Measurements from ENCODE around the gene JAK1. TPM values are rescaled to one million over a fixed set of nuclear protein-coding genes. Genes with fewer than 3 reads are reported as not detected.

The JAK1 gene
- total and polyA plus RNA-seq, 2 experiments from 2014 or later: 24.9 to 41.3 TPM

GRCh38 chr1:64856553-64856952, 109.8 kb downstream of the JAK1 start:
- Histone ChIP-seq H3K27ac (no peak overlapping the region), H3K27me3 (no peaks in the 10 kb centered on the region), H3K4me1 (ENCODE audit: low read depth) (no peaks in the 10 kb centered on the region), H3K36me3 (peaks cover 15% of the 10 kb centered on the region), H3K4me3 (no peak overlapping the region), H3K9me3 (ENCODE audit: low read depth) (no peaks in the 10 kb centered on the region)
- peak in 1 of 2 donors; percentile 32 for DNase-seq (ENCODE audit: low read depth in 1 of 2, low spot score in 1 of 2)
- TF ChIP-seq, protein P1, sequence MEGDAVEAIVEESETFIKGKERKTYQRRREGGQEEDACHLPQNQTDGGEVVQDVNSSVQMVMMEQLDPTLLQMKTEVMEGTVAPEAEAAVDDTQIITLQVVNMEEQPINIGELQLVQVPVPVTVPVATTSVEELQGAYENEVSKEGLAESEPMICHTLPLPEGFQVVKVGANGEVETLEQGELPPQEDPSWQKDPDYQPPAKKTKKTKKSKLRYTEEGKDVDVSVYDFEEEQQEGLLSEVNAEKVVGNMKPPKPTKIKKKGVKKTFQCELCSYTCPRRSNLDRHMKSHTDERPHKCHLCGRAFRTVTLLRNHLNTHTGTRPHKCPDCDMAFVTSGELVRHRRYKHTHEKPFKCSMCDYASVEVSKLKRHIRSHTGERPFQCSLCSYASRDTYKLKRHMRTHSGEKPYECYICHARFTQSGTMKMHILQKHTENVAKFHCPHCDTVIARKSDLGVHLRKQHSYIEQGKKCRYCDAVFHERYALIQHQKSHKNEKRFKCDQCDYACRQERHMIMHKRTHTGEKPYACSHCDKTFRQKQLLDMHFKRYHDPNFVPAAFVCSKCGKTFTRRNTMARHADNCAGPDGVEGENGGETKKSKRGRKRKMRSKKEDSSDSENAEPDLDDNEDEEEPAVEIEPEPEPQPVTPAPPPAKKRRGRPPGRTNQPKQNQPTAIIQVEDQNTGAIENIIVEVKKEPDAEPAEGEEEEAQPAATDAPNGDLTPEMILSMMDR (IDR thresholded peaks at IDR 0.05; ENCODE audit: low read depth, low read length): no peak

GRCh38 chr1:64855557-64855956, 110.8 kb downstream of the JAK1 start:
- Histone ChIP-seq H3K4me1 (ENCODE audit: low read depth) (no peaks in the 10 kb centered on the region), H3K9me3 (ENCODE audit: low read depth) (no peaks in the 10 kb centered on the region), H3K4me3 (no peak overlapping the region), H3K36me3 (peaks cover 15% of the 10 kb centered on the region), H3K27me3 (no peaks in the 10 kb centered on the region), H3K27ac (no peak overlapping the region)
- DNase-seq (ENCODE audit: low read depth in 1 of 2, low spot score in 1 of 2): no peak
- TF ChIP-seq, protein P1 (IDR thresholded peaks at IDR 0.05; ENCODE audit: low read depth, low read length): no peak

- no peaks in the 10 kb centered on the region for H3K4me1 ChIP-seq (ENCODE audit: low read depth)
Measured at GRCh38 chr1:64854674-64855073, 111.7 kb downstream of the JAK1 start.

GRCh38 chr1:64851664-64852063, 114.7 kb downstream of the JAK1 start:
- Histone ChIP-seq H3K27me3 (no peaks in the 10 kb centered on the region), H3K27ac (no peak overlapping the region), H3K36me3 (no peaks in the 10 kb centered on the region), H3K4me1 (ENCODE audit: low read depth) (no peaks in the 10 kb centered on the region), H3K4me3 (no peak overlapping the region), H3K9me3 (ENCODE audit: low read depth) (no peaks in the 10 kb centered on the region)
- TF ChIP-seq, protein P1 (IDR thresholded peaks at IDR 0.05; ENCODE audit: low read depth, low read length): no peak
- DNase-seq (ENCODE audit: low read depth in 1 of 2, low spot score in 1 of 2): no peak

More at GRCh38 chr1:64854674-64855073, 111.7 kb downstream of the JAK1 start:
- Histone ChIP-seq H3K4me3 (no peak overlapping the region), H3K36me3 (peaks cover 12% of the 10 kb centered on the region), H3K27ac (no peak overlapping the region), H3K9me3 (ENCODE audit: low read depth) (no peaks in the 10 kb centered on the region), H3K27me3 (no peaks in the 10 kb centered on the region)
- TF ChIP-seq, protein P1 (IDR thresholded peaks at IDR 0.05; ENCODE audit: low read depth, low read length): no peak
- DNase-seq (ENCODE audit: low read depth in 1 of 2, low spot score in 1 of 2): no peak

GRCh38 chr1:64850846-64851245, 115.5 kb downstream of the JAK1 start:
- Histone ChIP-seq H3K4me1 (ENCODE audit: low read depth) (no peaks in the 10 kb centered on the region), H3K27ac (no peak overlapping the region), H3K27me3 (no peaks in the 10 kb centered on the region), H3K9me3 (ENCODE audit: low read depth) (no peaks in the 10 kb centered on the region), H3K4me3 (no peak overlapping the region), H3K36me3 (no peaks in the 10 kb centered on the region)
- TF ChIP-seq, protein P1 (IDR thresholded peaks at IDR 0.05; ENCODE audit: low read depth, low read length): no peak
- DNase-seq (ENCODE audit: low read depth in 1 of 2, low spot score in 1 of 2): no peak

- no peaks in the 10 kb centered on the region for H3K27me3 ChIP-seq
- H3K4me3 ChIP-seq: no peak overlapping the region
Measured at GRCh38 chr1:64849942-64850341, 116.4 kb downstream of the JAK1 start.

More at GRCh38 chr1:64849942-64850341, 116.4 kb downstream of the JAK1 start:
- no peaks in the 10 kb centered on the region for H3K9me3 ChIP-seq (ENCODE audit: low read depth)
- H3K4me1 ChIP-seq (ENCODE audit: low read depth): no peaks in the 10 kb centered on the region
- H3K36me3 ChIP-seq: no peaks in the 10 kb centered on the region
- TF ChIP-seq, protein P1 (IDR thresholded peaks at IDR 0.05; ENCODE audit: low read depth, low read length): no peak
- no peak overlapping the region for H3K27ac ChIP-seq
- no peak for DNase-seq (ENCODE audit: low read depth in 1 of 2, low spot score in 1 of 2)
